ENCODE measurements around the gene HSPB6. TPM values are rescaled to one million over a fixed set of nuclear protein-coding genes. Genes with fewer than 3 reads are reported as not detected.
A peak's percentile ranks its signal among the peaks of the same experiment; 100 is the strongest.

Gene HSPB6
- total RNA-seq, 1 donor from 2014 or later: 21.7 TPM

- H3K27me3 Mint-ChIP-seq (ENCODE audit: low read depth): peaks cover 4% of the 10 kb centered on the region
- H3K4me1 Mint-ChIP-seq: no peaks in the 10 kb centered on the region
- H3K9me3 Mint-ChIP-seq: no peaks in the 10 kb centered on the region
- no peak overlapping the region for H3K4me3 Mint-ChIP-seq
- no peak for DNase-seq (ENCODE audit: low spot score in 2 of 2, unreplicated experiment in 2 of 2)
- TF ChIP-seq CTCF (IDR thresholded peaks at IDR 0.05; ENCODE audit: unreplicated experiment): no peak
- H3K36me3 Mint-ChIP-seq: peaks cover 18% of the 10 kb centered on the region
- H3K27ac Mint-ChIP-seq: no peak overlapping the region
These were observed 25.8 kb upstream of the HSPB6 start for GRCh38 chr19:35782589-35782988.

- peaks cover 18% of the 10 kb centered on the region for H3K36me3 Mint-ChIP-seq
- TF ChIP-seq CTCF (IDR thresholded peaks at IDR 0.05; ENCODE audit: unreplicated experiment): no peak
- H3K4me1 Mint-ChIP-seq: peaks cover 9% of the 10 kb centered on the region
- no peak for DNase-seq (ENCODE audit: low spot score in 2 of 2, unreplicated experiment in 2 of 2)
- no peak overlapping the region for H3K4me3 Mint-ChIP-seq
- no peaks in the 10 kb centered on the region for H3K9me3 Mint-ChIP-seq
- peaks cover 4% of the 10 kb centered on the region for H3K27me3 Mint-ChIP-seq (ENCODE audit: low read depth)
- H3K27ac Mint-ChIP-seq: no peak overlapping the region
These were observed 24.8 kb upstream of the HSPB6 start for GRCh38 chr19:35781650-35782049.

- Mint-ChIP-seq H3K36me3 (peaks cover 18% of the 10 kb centered on the region), H3K4me1 (peaks cover 16% of the 10 kb centered on the region), H3K27ac (no peak overlapping the region), H3K4me3 (no peak overlapping the region), H3K27me3 (ENCODE audit: low read depth) (peaks cover 4% of the 10 kb centered on the region), H3K9me3 (no peaks in the 10 kb centered on the region)
- no peak for DNase-seq (ENCODE audit: low spot score in 2 of 2, unreplicated experiment in 2 of 2)
- no peak for TF ChIP-seq CTCF (IDR thresholded peaks at IDR 0.05; ENCODE audit: unreplicated experiment)
These were observed 23.9 kb upstream of the HSPB6 start for GRCh38 chr19:35780717-35781116.

- no peak for TF ChIP-seq CTCF (IDR thresholded peaks at IDR 0.05; ENCODE audit: unreplicated experiment)
- peaks cover 18% of the 10 kb centered on the region for H3K36me3 Mint-ChIP-seq
- peaks cover 17% of the 10 kb centered on the region for H3K4me1 Mint-ChIP-seq
- peaks cover 4% of the 10 kb centered on the region for H3K27me3 Mint-ChIP-seq (ENCODE audit: low read depth)
- H3K4me3 Mint-ChIP-seq: no peak overlapping the region
- H3K27ac Mint-ChIP-seq: no peak overlapping the region
- no peak for DNase-seq (ENCODE audit: low spot score in 2 of 2, unreplicated experiment in 2 of 2)
- no peaks in the 10 kb centered on the region for H3K9me3 Mint-ChIP-seq
These were observed 23.2 kb upstream of the HSPB6 start for GRCh38 chr19:35780058-35780457.

GRCh38 chr19:35779033-35779432 lies 22.2 kb upstream of the HSPB6 start:
- no peak for DNase-seq (ENCODE audit: low spot score in 2 of 2, unreplicated experiment in 2 of 2)
- H3K4me3 Mint-ChIP-seq: no peak overlapping the region
- no peaks in the 10 kb centered on the region for H3K9me3 Mint-ChIP-seq
- no peak for TF ChIP-seq CTCF (IDR thresholded peaks at IDR 0.05; ENCODE audit: unreplicated experiment)
- H3K27ac Mint-ChIP-seq: no peak overlapping the region
- H3K36me3 Mint-ChIP-seq: peaks cover 18% of the 10 kb centered on the region
- peaks cover 19% of the 10 kb centered on the region for H3K4me1 Mint-ChIP-seq
- peaks cover 4% of the 10 kb centered on the region for H3K27me3 Mint-ChIP-seq (ENCODE audit: low read depth)

GRCh38 chr19:35777961-35778360 lies 21.1 kb upstream of the HSPB6 start:
- no peaks in the 10 kb centered on the region for H3K9me3 Mint-ChIP-seq
- TF ChIP-seq CTCF (IDR thresholded peaks at IDR 0.05; ENCODE audit: unreplicated experiment): no peak
- DNase-seq (ENCODE audit: low spot score in 2 of 2, unreplicated experiment in 2 of 2): no peak
- H3K4me3 Mint-ChIP-seq: peak overlapping the region; percentile 44
- no peak overlapping the region for H3K27ac Mint-ChIP-seq
- H3K36me3 Mint-ChIP-seq: peaks cover 12% of the 10 kb centered on the region
- H3K27me3 Mint-ChIP-seq (ENCODE audit: low read depth): no peaks in the 10 kb centered on the region
- peaks cover 19% of the 10 kb centered on the region for H3K4me1 Mint-ChIP-seq
